NCI-H2029 treated with DMSO at 0.1 percent for 48 hours (cell line): ENCODE data around the gene CAPN9.

Source experiments
- DNase-seq: peaks from one replicate; lab custom pipeline; 2025; lab: John Stamatoyannopoulos, UW

The CAPN9 gene

GRCh38 chr1:230797376-230797920, 50.3 kb downstream of the CAPN9 start:
- no peak for DNase-seq

- no peak for DNase-seq
Observed at GRCh38 chr1:230797942-230798365, 50.8 kb downstream of the CAPN9 start.

GRCh38 chr1:230798491-230798890, 51.3 kb downstream of the CAPN9 start:
- DNase-seq = no peak

- DNase-seq = no peak
Observed at GRCh38 chr1:230800891-230801840, 54.0 kb downstream of the CAPN9 start.

- no peak for DNase-seq
Observed at GRCh38 chr1:230804396-230804795, 57.2 kb downstream of the CAPN9 start.

GRCh38 chr1:230806552-230806951, 59.4 kb downstream of the CAPN9 start:
- no peak for DNase-seq

GRCh38 chr1:230807029-230807428, 59.8 kb downstream of the CAPN9 start:
- no peak for DNase-seq

- DNase-seq = no peak
Observed at GRCh38 chr1:230807561-230808280, 60.5 kb downstream of the CAPN9 start.

GRCh38 chr1:230808281-230808872, 61.2 kb downstream of the CAPN9 start:
- no peak for DNase-seq

- no peak for DNase-seq
Observed at GRCh38 chr1:230809256-230809990, 62.2 kb downstream of the CAPN9 start.

GRCh38 chr1:230812568-230812967, 65.4 kb downstream of the CAPN9 start:
- no peak for DNase-seq

GRCh38 chr1:230814949-230815692, 67.9 kb downstream of the CAPN9 start:
- DNase-seq = no peak

GRCh38 chr1:230816018-230816417, 68.8 kb downstream of the CAPN9 start:
- DNase-seq = no peak

GRCh38 chr1:230818367-230818766, 71.2 kb downstream of the CAPN9 start:
- DNase-seq = no peak

GRCh38 chr1:230818901-230819300, 71.7 kb downstream of the CAPN9 start:
- no peak for DNase-seq

- DNase-seq = no peak
Observed at GRCh38 chr1:230819976-230820375, 72.8 kb downstream of the CAPN9 start.

GRCh38 chr1:230820568-230820967, 73.4 kb downstream of the CAPN9 start:
- DNase-seq = no peak

- no peak for DNase-seq
Observed at GRCh38 chr1:230821346-230821745, 74.2 kb downstream of the CAPN9 start.

- no peak for DNase-seq
Observed at GRCh38 chr1:230822092-230822581, 74.9 kb downstream of the CAPN9 start.

GRCh38 chr1:230823426-230823825, 76.2 kb downstream of the CAPN9 start:
- no peak for DNase-seq

GRCh38 chr1:230823931-230824381, 76.8 kb downstream of the CAPN9 start:
- no peak for DNase-seq
